PC-3 (cell line): ENCODE measurements around the gene SLC44A1. TPM values are rescaled to one million over a fixed set of nuclear protein-coding genes. Genes with fewer than 3 reads are reported as not detected.
"Not testable (repeated sequence)": the region's sequence is repeated elsewhere in the genome, so short reads cannot be mapped to it uniquely, and the experiment has no call there.

Experiments
- ATAC-seq: fragments of 200-7000 bp; cut with Tn5 transposase; 2 replicates; pipeline ENCODE4 v1.9.1; 2020; ENCODE audit warnings: mild to moderate bottlenecking, moderate library complexity
- BruUV-seq: library from RNA; stranded (reverse); fragments of 400-500 nt; replicated peaks from 2 replicates; lab custom pipeline; 2021; lab: Mats Ljungman, UMichigan
- CTCF ChIA-PET: fragments of 300-600 bp; sonication (Branson Sonifier 250); formaldehyde crosslinking; loops from one replicate; lab custom pipeline; 2022; ENCODE audit warnings: antibody characterized with exemption; lab: Charles Lee
- POLR2A ChIA-PET: fragments of 300-600 bp; sonication (Branson Sonifier 250); formaldehyde crosslinking; loops from one replicate; lab custom pipeline; 2022; ENCODE audit warnings: antibody characterized with exemption; ENCODE audit not compliant: unreplicated experiment; lab: Charles Lee
- DNase-seq: peaks from one replicate; pipeline ENCODE4 v3.0.0-alpha.2; 2015
- H2AFZ ChIP-seq: fragments of 300-600 bp; sonication (generic); 2 replicates; pipeline ENCODE4 v1.6.0; 2016; ENCODE audit warnings: antibody characterized with exemption, low read length
- H3F3A ChIP-seq: fragments of 300-600 bp; sonication (generic); one replicate; pipeline ENCODE4 v1.6.0; 2017; ENCODE audit warnings: antibody characterized with exemption, low read length, control low read depth, mild to moderate bottlenecking; ENCODE audit not compliant: unreplicated experiment
- H3K27ac ChIP-seq: fragments of 300-600 bp; sonication (generic); 2 replicates; pipeline ENCODE4 v1.5.1; 2016; ENCODE audit warnings: mild to moderate bottlenecking, low read length
- H3K27me3 ChIP-seq: fragments of 300-600 bp; sonication (generic); 2 replicates; pipeline ENCODE4 v1.6.1; 2016; ENCODE audit warnings: low read length, mixed read lengths
- H3K36me3 ChIP-seq: fragments of 300-600 bp; sonication (generic); 2 replicates; pipeline ENCODE4 v1.6.1; 2016; ENCODE audit warnings: low read depth, mixed run types, low read length, mixed read lengths
- H3K4me1 ChIP-seq: fragments of 300-600 bp; sonication (generic); 2 replicates; pipeline ENCODE4 v1.5.1; 2016; ENCODE audit warnings: low read length; ENCODE audit not compliant: insufficient read depth
- H3K4me2 ChIP-seq: fragments of 300-600 bp; sonication (generic); 2 replicates; pipeline ENCODE4 v1.6.0; 2016; ENCODE audit warnings: low read length
- H3K4me3 ChIP-seq: fragments of 300-600 bp; sonication (generic); 2 replicates; pipeline ENCODE4 v1.5.1; 2016; ENCODE audit warnings: mild to moderate bottlenecking, low read length, mixed read lengths
- H3K79me2 ChIP-seq: fragments of 300-600 bp; sonication (generic); 2 replicates; pipeline ENCODE4 v1.6.1; 2017; ENCODE audit warnings: low read length, mixed read lengths
- H3K9ac ChIP-seq: fragments of 300-600 bp; sonication (generic); 2 replicates; pipeline ENCODE4 v1.6.0; 2016; ENCODE audit warnings: mild to moderate bottlenecking, low read length
- H3K9me2 ChIP-seq: fragments of 300-600 bp; sonication (generic); replicated peaks from 2 replicates; pipeline ENCODE4 v1.6.1; 2016; ENCODE audit warnings: mixed run types, low read length, mixed read lengths
- H3K9me3 ChIP-seq: fragments of 300-600 bp; sonication (generic); 2 replicates; pipeline ENCODE4 v1.6.1; 2016; ENCODE audit warnings: low read length, mixed read lengths
- H4K20me1 ChIP-seq: fragments of 300-600 bp; sonication (generic); 2 replicates; pipeline ENCODE4 v1.6.1; 2016; ENCODE audit warnings: low read length, mixed read lengths
- CTCF ChIP-seq: fragments of 300-600 bp; sonication (generic); conservative IDR thresholded peaks from 2 replicates; pipeline ENCODE4 v1.5.1; 2017; ENCODE audit warnings: antibody characterized with exemption, low read depth, mild to moderate bottlenecking, low read length
- EZH2 ChIP-seq: fragments of 300-600 bp; sonication (generic); IDR thresholded peaks from one replicate; pipeline ENCODE4 v1.6.1; 2017; ENCODE audit warnings: antibody characterized with exemption, mild to moderate bottlenecking, low read length; ENCODE audit not compliant: unreplicated experiment
- EZH2phosphoT487 ChIP-seq: fragments of 300-600 bp; sonication (generic); IDR thresholded peaks from 2 replicates; pipeline ENCODE4 v1.6.1; 2018; ENCODE audit warnings: mild to moderate bottlenecking, antibody characterized with exemption, low read length, borderline replicate concordance
- intact Hi-C: fragments of 100-400 bp; cut with micrococcal nuclease; formaldehyde crosslinking; loops from 2 replicates; pipeline ENCODE4 v1.9.0; 2023
- total RNA-seq: library from RNA; depleted of rRNA; stranded (reverse); fragments of >200 nt; gene quantifications from 2 replicates; pipeline ENCODE4 v1.2.3, GENCODE V29; 2014

The SLC44A1 gene
- total RNA-seq, 1 experiment from 2014 or later = 16.1 TPM

- no peak overlapping the region for H3K4me3 ChIP-seq
- intact Hi-C loops = no loop called here
- H3K4me2 ChIP-seq = no peak overlapping the region
- no peaks in the 10 kb centered on the region for H3K9me2 ChIP-seq
- H3K9ac ChIP-seq = no peak overlapping the region
- no TSS peak for BruUV-seq
- TF ChIP-seq EZH2 (no peak), EZH2phosphoT487 (no peak), CTCF (no peak)
- no peak for DNase-seq
- POLR2A ChIA-PET = no interaction called here
- no peak overlapping the region for H3K27ac ChIP-seq
- peaks cover 9% of the 10 kb centered on the region for H3K4me1 ChIP-seq
- ATAC-seq = no peak
- H3K79me2 ChIP-seq = peaks cover 8% of the 10 kb centered on the region
- H3F3A ChIP-seq = no peaks in the 10 kb centered on the region
- no peaks in the 10 kb centered on the region for H4K20me1 ChIP-seq
- CTCF ChIA-PET = no interaction called here
- H3K36me3 ChIP-seq = no peaks in the 10 kb centered on the region
- no peak overlapping the region for H2AFZ ChIP-seq
- H3K27me3 ChIP-seq = no peaks in the 10 kb centered on the region
- H3K9me3 ChIP-seq = no peaks in the 10 kb centered on the region
Measured at GRCh38 chr9:105259731-105260612, 15.5 kb downstream of the SLC44A1 start.

- ATAC-seq = no peak; the same call in 1 of the 2 replicates
- no peaks in the 10 kb centered on the region for H3K27me3 ChIP-seq
- intact Hi-C loops = no loop called here
- ChIA-PET CTCF (no interaction called here), POLR2A (interaction anchor here (0.6 kb wide), 1 partner anchor 96 kb away, joined by 4 read pairs; no protein-coding TSS in a partner anchor)
- H3K36me3 ChIP-seq = no peaks in the 10 kb centered on the region; the same call in 1 of the 2 replicates
- H3K9me3 ChIP-seq = no peaks in the 10 kb centered on the region
- H3K4me2 ChIP-seq = no peak overlapping the region
- no peak overlapping the region for H3K9ac ChIP-seq
- no peaks in the 10 kb centered on the region for H3K9me2 ChIP-seq
- H3K4me3 ChIP-seq = no peak overlapping the region
- DNase-seq = no peak
- H3F3A ChIP-seq = no peaks in the 10 kb centered on the region
- no peak overlapping the region for H3K27ac ChIP-seq
- H3K4me1 ChIP-seq = peaks cover 9% of the 10 kb centered on the region
- H4K20me1 ChIP-seq = no peaks in the 10 kb centered on the region
- TF ChIP-seq EZH2phosphoT487 (no peak), CTCF (no peak), EZH2 (no peak)
- peaks cover 16% of the 10 kb centered on the region for H3K79me2 ChIP-seq
- no peak overlapping the region for H2AFZ ChIP-seq
- BruUV-seq = no TSS peak
Measured at GRCh38 chr9:105262497-105262896, 18.0 kb downstream of the SLC44A1 start.

- H3K27me3 ChIP-seq = no peaks in the 10 kb centered on the region
- H3K9me2 ChIP-seq = no peaks in the 10 kb centered on the region
- no peaks in the 10 kb centered on the region; the same call in 1 of the 2 replicates for H3K36me3 ChIP-seq
- intact Hi-C loops = no loop called here
- no peaks in the 10 kb centered on the region for H3F3A ChIP-seq
- no peak for TF ChIP-seq EZH2phosphoT487
- peaks cover 14% of the 10 kb centered on the region for H3K79me2 ChIP-seq
- no peaks in the 10 kb centered on the region for H3K9me3 ChIP-seq
- POLR2A ChIA-PET = interaction anchor here (0.5 to 0.6 kb wide), 2 partner anchors 17 to 63 kb away, joined by 3 to 9 read pairs; no protein-coding TSS in a partner anchor
- H4K20me1 ChIP-seq = no peaks in the 10 kb centered on the region
- no peak overlapping the region for H2AFZ ChIP-seq
- DNase-seq = peak; percentile 51
- H3K4me1 ChIP-seq = peaks cover 7% of the 10 kb centered on the region
- H3K4me3 ChIP-seq = no peak overlapping the region
- H3K9ac ChIP-seq = no peak overlapping the region
- H3K27ac ChIP-seq = peak overlapping the region; percentile 21
- ATAC-seq = peak; percentile 73
- BruUV-seq = no TSS peak
- CTCF ChIA-PET = no interaction called here
- H3K4me2 ChIP-seq = peak overlapping the region; percentile 51
Measured at GRCh38 chr9:105264380-105264779, 19.9 kb downstream of the SLC44A1 start.

- H4K20me1 ChIP-seq, H3K36me3 ChIP-seq, ATAC-seq, intact Hi-C loops, POLR2A ChIA-PET, H3K9me3 ChIP-seq, H3F3A ChIP-seq, DNase-seq, H2AFZ ChIP-seq, H3K27ac ChIP-seq, H3K27me3 ChIP-seq, BruUV-seq, H3K4me3 ChIP-seq, CTCF ChIA-PET, H3K9me2 ChIP-seq, H3K4me2 ChIP-seq, H3K9ac ChIP-seq: not testable (repeated sequence)
- Histone ChIP-seq H3K79me2 (peaks cover 15% of the 10 kb centered on the region), H3K4me1 (peaks cover 13% of the 10 kb centered on the region)
Measured at GRCh38 chr9:105268254-105268653, 23.8 kb downstream of the SLC44A1 start.
